NCI-H345 treated with DMSO at 0.1 percent for 48 hours (cell line): Measurements from ENCODE around the gene OXNAD1.

ENCODE experiments used
- DNase-seq: peaks from one replicate; lab custom pipeline; 2025; ENCODE audit not compliant: unreplicated experiment; lab: John Stamatoyannopoulos, UW

The OXNAD1 gene

GRCh38 chr3:16245609-16246008, 19.4 kb upstream of the OXNAD1 start:
- DNase-seq, result no peak

GRCh38 chr3:16247282-16248061, 17.5 kb upstream of the OXNAD1 start:
- peak; percentile 82 for DNase-seq

DNA sequence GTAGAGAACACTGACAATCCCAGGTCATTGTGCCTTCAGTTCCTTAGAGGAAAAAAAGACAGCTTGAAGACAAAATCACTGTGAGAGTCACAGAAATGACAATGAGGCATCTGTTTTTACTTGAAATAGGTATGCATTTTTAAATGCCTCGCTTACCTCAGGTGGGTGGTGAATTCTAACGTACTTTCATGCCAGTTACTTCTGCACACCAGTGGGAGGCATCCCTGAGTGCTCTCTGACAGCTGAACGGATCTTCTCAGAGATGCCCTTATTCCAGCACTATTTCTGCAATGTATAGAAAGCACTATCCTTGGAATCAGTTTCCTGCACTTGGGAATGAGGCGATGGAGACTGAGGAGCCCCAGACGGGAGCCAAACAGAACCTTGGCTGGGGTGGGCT, 16.5 kb upstream of the OXNAD1 start:
- no peak for DNase-seq

GRCh38 chr3:16249336-16249735, 15.7 kb upstream of the OXNAD1 start:
- no peak for DNase-seq

GRCh38 chr3:16249886-16250285, 15.1 kb upstream of the OXNAD1 start:
- no peak for DNase-seq

DNA sequence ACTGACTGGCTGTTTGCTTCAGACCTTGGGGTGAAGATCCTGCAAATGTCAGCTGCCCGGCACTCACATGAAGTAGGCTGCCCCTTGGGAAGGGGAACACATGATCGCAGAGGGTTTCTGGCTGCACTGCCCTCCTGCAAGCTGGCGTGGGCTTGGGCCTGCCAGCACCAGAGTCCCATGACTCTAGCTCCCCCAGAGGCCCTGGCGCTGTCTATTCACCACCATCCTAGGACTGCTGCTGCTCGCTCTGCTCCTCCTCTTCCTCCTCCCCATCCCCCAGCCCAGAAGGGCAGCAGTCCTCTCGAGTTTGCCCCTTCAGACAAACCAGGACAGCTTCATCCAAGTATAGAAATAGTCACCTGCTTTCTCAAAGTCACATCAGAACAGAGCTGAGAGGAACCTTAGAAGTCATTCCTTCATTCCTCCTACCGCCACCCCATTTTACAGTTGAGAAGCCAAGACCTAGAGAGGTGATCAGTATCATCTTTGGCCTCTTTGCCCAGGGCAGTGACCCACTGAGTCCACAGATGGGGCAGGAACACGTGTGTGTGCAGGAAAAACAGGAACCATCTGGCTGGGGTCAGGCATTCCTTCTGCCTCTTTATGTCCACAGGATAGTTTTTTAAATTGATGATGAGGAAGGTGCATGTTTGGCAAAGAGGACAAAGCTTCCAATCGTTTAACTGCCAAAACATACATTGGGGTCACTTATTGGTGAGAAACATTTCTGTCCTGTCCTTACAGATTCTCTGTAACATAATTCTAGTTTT, 13.5 kb upstream of the OXNAD1 start:
- no peak for DNase-seq

GRCh38 chr3:16252243-16252978, 12.6 kb upstream of the OXNAD1 start:
- DNase-seq, result no peak

GRCh38 chr3:16252988-16253387, 12.0 kb upstream of the OXNAD1 start:
- no peak for DNase-seq

DNA sequence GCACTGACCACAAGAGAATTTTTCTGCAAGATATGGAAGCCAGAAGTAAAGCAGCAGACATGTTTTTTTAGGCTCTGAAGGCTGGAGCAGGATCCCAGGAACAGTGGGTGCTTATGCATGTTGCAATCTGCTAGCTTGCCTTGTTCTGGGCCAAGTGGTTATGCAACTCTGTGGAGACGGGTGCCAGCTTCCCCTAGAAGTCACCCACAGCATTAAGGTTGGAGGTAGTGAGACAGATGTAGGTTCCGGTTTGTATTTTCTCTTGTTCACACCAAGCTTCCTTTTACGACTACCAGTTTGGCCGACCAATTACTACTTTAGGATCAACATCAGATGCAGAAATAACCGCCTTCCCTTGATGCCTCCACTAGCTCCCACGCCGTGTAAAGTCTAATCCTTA, 11.4 kb upstream of the OXNAD1 start:
- no peak for DNase-seq

DNA sequence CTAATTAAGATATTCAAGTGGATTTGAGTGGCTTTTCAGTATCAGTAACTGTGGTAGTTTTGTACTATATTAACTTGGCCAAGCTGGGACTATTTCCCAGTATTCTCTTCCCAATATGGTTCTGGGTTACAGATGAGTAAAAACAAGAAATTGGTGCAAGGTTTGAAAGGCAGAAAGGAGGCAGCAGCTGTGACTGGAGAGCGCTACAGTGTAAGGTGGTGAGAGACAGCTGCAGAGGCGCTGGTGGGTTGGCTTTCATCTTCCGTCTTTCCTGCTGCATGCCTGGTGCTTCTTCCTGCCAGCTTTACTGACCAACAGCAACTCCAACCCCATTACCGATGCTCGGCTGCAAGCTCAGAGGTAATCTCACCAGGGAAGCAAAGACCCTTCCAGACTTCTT, 10.1 kb upstream of the OXNAD1 start:
- no peak for DNase-seq

GRCh38 chr3:16255326-16255725, 9.7 kb upstream of the OXNAD1 start:
- no peak for DNase-seq

- peak; percentile 22 for DNase-seq
These were observed 9.3 kb upstream of the OXNAD1 start for GRCh38 chr3:16255726-16256125.

DNA sequence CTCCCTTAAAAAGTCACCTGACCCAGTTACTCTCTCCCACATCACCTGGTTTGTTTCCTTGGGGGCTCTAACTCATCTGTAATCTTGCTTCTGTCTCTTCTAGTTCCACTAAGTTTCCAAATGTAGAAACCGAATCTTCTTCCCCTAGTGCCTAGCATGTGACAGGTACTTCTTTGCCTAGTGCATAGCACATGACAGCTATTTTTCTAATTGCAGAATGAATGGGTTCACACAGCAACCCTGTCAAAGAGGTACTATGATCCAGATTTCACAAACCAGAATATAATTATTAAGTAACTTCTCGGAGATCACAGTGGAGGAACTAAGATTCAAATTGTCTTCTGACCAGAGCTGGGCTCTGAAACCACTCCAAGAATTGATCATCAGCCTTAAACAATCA, 7.7 kb upstream of the OXNAD1 start:
- no peak for DNase-seq

GRCh38 chr3:16258177-16258576, 6.8 kb upstream of the OXNAD1 start:
- no peak for DNase-seq

DNA sequence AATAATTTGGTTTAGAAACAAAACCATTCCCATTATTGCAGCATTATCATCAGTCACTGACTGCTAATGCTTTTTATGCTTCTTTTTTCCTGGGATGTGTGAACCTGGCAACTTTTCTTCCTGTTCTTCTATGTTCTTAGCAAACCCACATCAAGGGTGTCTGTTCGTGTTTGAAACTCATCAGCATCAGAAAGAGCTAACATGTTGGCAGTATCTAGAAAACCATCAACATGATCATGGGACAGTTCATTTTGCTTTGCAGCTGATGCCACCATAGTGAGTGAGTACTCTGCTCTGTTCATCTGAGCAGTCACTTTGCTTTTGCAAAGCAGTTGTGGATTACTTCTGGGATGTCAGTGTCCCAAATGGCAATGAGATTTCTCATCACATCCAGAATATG, 6.1 kb upstream of the OXNAD1 start:
- no peak for DNase-seq

GRCh38 chr3:16260046-16260445, 5.0 kb upstream of the OXNAD1 start:
- no peak for DNase-seq

DNA sequence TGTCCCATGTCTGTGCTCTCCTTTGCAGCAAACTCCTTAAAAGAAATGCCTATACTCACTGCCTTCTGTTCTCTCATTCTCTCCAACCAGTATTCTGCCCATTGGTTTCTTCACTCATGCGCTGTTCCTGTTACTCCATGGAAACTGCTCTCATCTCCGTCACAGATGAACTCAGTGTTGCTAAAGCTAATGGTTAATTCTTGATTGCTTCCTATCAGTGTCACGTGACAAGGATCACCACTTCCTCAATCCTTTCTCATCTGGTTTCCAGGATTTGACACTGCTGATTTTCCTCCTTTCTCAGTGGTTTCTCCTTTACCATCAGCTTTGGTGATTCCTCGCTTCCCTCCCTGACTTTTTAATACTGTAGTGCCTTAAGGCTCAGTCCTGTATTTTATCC, 2.8 kb upstream of the OXNAD1 start:
- DNase-seq, result no peak

- DNase-seq, result no peak
These were observed 771 bp upstream of the OXNAD1 start for GRCh38 chr3:16264174-16264707.

- no peak for DNase-seq
These were observed 409 bp downstream of the OXNAD1 start for GRCh38 chr3:16265455-16265786.

GRCh38 chr3:16266714-16267113, 1.7 kb downstream of the OXNAD1 start:
- no peak for DNase-seq

DNA sequence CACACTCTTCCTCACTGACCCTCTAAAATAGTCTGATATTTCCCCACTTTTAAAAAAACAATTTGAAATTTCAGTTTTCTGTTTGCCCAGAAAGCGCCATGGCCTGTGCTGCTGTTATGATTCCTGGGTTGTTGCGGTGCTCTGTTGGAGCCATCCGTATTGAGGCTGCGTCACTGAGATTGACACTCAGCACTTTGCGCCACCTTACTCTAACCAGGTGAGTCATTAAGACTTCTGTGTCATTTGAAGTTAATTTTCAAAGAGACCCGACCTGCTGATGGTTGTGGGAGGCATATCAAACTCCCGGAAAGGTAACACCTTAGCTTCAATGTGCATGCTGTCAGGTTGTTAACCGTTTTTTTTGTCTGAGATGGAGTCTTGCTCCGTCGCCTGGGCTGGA, 5.8 kb downstream of the OXNAD1 start:
- DNase-seq, result no peak

- no peak for DNase-seq
These were observed 7.6 kb downstream of the OXNAD1 start for GRCh38 chr3:16272588-16272987.
